DMS153 treated with DMSO at 0.1 percent for 48 hours (cell line): Measurements from ENCODE around the gene LURAP1L.

ENCODE experiments used
- DNase-seq: peaks from one replicate; lab custom pipeline; 2025; ENCODE audit not compliant: unreplicated experiment; lab: John Stamatoyannopoulos, UW

LURAP1L gene

GRCh38 chr9:12812710-12813109 lies 37.9 kb downstream of the LURAP1L start:
- DNase-seq, result no peak

- no peak for DNase-seq
These were observed 38.7 kb downstream of the LURAP1L start for GRCh38 chr9:12813533-12813932.

- DNase-seq, result peak; percentile 93
These were observed 39.4 kb downstream of the LURAP1L start for GRCh38 chr9:12813960-12814876.

GRCh38 chr9:12814877-12815237 lies 40.0 kb downstream of the LURAP1L start:
- peak; percentile 77 for DNase-seq

- no peak for DNase-seq
These were observed 41.1 kb downstream of the LURAP1L start for GRCh38 chr9:12815888-12816287.

GRCh38 chr9:12816656-12817101 lies 41.9 kb downstream of the LURAP1L start:
- peak; percentile 14 for DNase-seq

- no peak for DNase-seq
These were observed 42.9 kb downstream of the LURAP1L start for GRCh38 chr9:12817702-12818101.

- DNase-seq, result no peak
These were observed 43.7 kb downstream of the LURAP1L start for GRCh38 chr9:12818431-12819000.

GRCh38 chr9:12819436-12820185 lies 44.8 kb downstream of the LURAP1L start:
- DNase-seq, result no peak

- DNase-seq, result no peak
These were observed 47.3 kb downstream of the LURAP1L start for GRCh38 chr9:12822111-12822510.

GRCh38 chr9:12826924-12827565 lies 52.2 kb downstream of the LURAP1L start:
- no peak for DNase-seq

- DNase-seq, result no peak
These were observed 58.9 kb downstream of the LURAP1L start for GRCh38 chr9:12833701-12834100.

- DNase-seq, result no peak
These were observed 63.7 kb downstream of the LURAP1L start for GRCh38 chr9:12838546-12838945.

GRCh38 chr9:12843735-12844134 lies 68.9 kb downstream of the LURAP1L start:
- DNase-seq, result no peak

- DNase-seq, result no peak
These were observed 71.2 kb downstream of the LURAP1L start for GRCh38 chr9:12846035-12846434.

GRCh38 chr9:12847561-12847960 lies 72.7 kb downstream of the LURAP1L start:
- no peak for DNase-seq

- no peak for DNase-seq
These were observed 74.7 kb downstream of the LURAP1L start for GRCh38 chr9:12849486-12850003.

GRCh38 chr9:12851341-12852090 lies 76.7 kb downstream of the LURAP1L start:
- DNase-seq, result no peak

- no peak for DNase-seq
These were observed 78.2 kb downstream of the LURAP1L start for GRCh38 chr9:12853051-12853450.

GRCh38 chr9:12854221-12854620 lies 79.4 kb downstream of the LURAP1L start:
- DNase-seq, result no peak
